H4 (cell line): Measurements from ENCODE around the gene EFL1. TPM values are rescaled to one million over a fixed set of nuclear protein-coding genes. Genes with fewer than 3 reads are reported as not detected.

ENCODE experiments used
- DNase-seq: peaks from one replicate; pipeline ENCODE4 v3.0.0-alpha.2; 2015; ENCODE audit warnings: low spot score
- total RNA-seq: library from RNA; depleted of rRNA; stranded (reverse); fragments of >200 nt; shearing (Covaris generic); gene quantifications from 2 replicates; pipeline ENCODE4 v1.2.3, GENCODE V29; 2014

EFL1 gene
- total RNA-seq, 1 experiment from 2014 or later, result 10.5 TPM

DNA sequence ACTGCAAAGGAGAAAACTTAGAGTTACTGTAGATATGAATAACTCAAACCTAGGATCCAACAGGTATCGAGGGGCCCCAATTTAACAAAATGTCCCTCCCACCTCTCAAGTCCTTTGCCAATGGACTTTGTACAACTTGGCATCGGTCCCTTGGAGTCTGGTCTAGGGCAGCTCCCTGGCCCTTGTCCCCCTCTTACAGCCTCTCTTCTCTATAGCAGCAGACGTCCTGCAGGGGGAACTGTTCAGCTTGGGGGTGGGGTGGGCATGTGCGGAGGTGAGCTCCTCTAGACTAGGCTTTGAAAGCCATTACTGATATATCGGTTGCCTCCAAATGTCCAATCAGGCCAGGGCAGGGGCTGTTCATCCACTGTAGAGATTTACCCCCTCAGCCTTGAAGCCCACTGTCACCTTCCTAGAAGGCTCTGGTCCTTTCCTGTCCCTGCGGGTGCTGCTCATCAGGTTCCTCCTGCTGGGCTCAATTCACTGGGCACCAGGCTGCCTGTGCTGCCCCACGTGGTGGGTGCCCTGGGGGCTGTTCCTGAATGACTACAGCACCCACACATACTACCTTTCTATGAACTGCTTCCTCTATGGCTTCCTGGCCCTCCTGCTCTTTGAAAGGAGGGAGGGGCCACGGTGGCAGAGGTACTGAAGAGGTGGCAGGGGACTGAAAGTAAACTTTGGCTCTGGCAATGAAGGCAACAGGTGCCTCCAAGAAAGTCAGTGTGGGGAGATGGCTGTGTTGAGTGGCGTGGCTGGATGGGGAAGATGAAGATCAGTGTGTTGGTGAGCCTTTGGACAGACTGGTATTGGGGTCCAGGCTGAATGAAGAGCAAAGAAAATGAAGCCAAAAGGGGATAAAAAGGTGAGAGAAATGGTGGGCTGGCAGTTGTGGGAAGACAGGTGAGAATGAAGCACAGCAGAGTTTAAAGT is 137.9 kb downstream of the EFL1 start:
- DNase-seq, result no peak

DNA sequence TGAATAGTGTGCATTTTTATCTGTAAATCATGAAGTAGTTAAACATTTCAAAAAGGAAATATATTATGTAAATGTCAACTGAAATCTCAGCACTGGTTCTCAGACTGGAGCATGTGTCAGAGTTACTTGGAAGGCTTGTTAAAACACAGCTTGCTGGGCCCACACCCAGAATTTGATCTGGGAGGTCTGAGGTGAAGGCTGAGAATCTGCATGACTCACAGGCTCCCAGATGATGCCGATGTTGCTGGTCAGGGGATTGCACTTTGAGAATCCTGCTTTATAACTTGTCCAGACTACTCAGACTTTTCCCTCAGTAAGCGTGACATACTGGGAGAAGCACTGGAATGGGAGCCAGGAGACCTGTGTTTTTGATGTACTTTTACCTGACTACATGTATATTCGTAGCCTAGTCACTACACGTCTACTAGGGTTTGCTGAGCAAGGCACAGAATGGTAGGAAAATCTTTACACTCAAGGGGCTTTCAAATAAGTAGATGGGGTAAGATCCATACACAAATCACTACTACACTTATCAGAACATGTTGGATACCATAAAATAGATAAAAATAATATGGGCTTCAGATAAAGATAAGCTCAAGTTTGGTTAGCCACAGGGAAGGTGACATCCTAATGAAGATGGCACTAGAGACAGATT is 139.7 kb downstream of the EFL1 start:
- DNase-seq, result peak; percentile 73

DNA sequence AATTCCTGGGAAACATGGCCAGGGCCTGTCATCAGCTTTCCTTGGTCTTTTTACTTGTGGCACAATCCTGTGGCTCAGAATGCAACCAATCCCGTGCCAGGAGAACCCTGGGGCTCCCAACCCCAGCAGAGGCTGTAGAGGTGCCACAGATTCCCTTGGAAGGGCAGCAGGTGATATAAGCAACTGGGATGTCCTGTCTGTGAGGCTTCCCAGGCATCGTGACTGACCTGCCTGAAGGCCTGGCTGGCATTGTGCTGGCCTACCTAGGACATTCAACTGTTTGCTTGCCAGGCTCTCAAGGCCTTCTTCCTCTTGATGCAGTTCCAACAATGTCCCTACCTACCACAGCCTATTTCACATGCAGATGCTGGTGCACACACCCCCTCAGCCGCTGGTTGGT is 144.5 kb downstream of the EFL1 start:
- no peak for DNase-seq

DNA sequence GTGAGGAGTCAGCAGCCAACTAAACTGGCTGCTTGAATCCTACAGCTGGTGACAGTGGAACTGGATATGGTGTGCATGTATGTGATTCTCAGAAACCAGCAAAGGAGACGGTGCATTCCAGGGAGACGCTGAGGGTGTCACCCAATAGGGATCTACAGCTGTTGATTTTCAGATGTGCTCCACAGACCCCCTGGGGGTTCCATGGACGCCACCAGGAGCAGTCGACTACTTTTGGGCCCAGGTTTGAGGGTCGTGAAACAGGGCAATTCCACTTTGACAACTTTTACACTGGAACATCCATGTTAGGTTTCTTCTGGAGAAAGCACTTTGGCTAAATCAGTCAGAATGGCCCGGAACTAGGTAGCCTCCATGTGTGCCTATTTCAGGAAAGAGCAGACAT is 145.2 kb downstream of the EFL1 start:
- DNase-seq, result no peak

GRCh38 chr15:82114660-82115059 is 147.9 kb downstream of the EFL1 start:
- no peak for DNase-seq

DNA sequence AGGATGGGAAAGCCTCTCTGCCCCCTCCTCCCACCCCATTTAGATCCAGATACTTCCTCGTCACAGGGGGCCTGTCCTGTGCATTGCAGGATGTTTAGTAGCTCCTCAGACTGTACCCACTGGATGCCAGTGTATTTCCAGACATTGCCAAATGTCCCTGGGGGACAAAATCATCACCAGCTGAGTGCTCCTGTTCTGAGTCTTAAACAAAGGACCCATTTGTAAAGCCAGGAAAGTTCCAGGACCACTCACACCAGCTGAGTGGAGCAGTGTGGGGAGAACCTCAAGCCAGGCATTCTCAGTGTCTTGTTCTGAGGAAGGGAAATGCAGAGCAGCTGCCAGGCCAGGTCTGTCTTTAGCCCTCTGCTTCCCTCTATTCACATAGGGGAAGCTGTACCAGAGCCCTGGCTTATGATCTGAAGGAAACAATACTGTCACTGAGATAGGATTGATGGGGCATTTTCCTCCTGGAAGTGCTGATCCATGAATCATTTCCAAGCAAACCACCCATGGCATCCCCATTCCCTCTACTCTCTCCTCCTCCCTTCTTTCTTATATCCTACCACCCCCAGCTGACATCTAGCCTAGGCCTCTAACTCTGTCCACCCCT is 149.3 kb downstream of the EFL1 start:
- DNase-seq, result no peak

DNA sequence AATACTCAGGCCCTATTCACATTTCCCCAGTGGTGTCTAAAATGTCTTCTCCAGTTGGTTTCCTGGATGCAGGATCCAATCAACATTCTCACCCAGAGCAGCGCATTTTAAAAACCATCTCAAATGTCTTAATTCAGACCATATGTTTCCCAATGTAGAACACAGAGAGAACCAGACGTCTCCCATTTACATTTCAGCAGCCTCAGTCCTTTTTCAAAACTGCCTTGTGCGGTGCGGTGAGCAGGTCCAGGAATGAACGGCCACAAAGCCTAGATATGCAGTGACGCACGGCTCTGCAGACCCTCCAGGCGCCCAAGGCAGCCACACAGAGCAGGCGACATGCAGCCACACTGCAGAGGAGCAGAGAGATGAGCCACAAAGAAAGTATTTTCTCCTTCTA is 150.6 kb downstream of the EFL1 start:
- no peak for DNase-seq

DNA sequence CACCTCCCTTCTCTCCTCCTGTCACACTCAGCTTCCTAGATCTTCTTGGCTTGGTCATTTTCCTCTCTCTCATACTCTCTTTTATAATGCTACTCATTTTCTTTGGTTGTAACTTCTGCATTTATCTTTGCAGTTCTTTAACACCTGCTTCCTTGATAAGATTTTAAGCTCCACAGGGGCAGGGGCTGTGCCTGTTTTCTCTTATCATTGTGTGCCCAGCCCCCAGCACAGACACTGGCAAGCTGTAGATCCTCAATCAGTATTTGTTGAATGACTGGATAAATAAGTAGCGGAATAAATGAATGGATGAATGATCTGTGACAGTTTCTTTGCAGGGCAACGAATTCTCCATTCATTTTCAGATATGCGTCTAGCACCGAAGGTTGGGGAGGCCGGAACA is 152.4 kb downstream of the EFL1 start:
- DNase-seq, result no peak

DNA sequence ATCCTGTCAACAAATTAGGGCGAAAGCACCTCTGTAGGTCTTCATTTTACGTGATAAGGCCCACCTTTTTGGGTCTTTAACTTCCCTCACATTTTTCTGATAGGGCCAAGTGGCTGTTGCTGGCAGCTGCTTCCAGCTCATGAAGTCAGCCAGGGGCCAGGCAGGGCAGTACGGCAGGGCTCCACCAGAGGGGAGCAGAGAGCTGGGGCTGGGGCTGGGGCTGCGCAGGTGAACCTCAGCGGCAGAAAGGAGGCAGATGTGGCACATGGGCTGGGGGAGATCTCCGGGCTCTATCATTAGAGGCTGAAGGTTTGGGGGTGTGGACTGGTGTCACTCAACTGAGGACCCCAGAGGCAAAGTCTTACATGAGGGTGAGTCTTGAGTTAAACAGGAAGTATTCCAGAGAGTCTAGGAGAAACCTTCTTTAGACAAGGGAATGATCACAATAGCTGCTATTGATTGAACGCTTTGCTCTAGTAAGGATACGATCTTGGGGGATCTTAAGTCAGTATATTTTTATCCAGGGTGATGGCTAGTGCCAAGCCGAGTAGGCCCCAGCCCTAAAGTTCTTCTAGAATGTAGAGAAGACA is 153.9 kb downstream of the EFL1 start:
- peak; percentile 29 for DNase-seq

DNA sequence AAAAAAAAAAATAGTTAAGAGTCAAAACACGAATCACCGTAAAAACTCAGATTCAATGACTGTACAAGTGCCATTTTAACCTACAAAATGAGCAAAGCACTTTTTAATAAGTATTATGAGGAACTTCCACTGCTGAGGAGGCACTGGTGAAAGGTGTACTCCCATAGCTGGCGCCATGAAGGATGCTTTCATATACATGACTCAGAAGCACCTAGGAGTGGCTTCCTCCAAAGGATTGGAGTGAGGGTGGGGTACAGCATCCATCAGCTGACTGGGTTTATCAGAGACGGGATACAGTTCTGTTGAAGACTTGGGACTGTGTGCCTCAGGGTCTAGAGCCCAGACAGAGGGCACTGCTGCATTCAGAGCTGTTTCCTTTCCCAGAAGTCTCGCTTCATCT is 155.9 kb downstream of the EFL1 start:
- no peak for DNase-seq

- no peak for DNase-seq
Observed at GRCh38 chr15:82105451-82106215, 156.9 kb downstream of the EFL1 start.

GRCh38 chr15:82103468-82103867 is 159.1 kb downstream of the EFL1 start:
- DNase-seq, result no peak

GRCh38 chr15:82100111-82100929 is 162.2 kb downstream of the EFL1 start:
- DNase-seq, result no peak

DNA sequence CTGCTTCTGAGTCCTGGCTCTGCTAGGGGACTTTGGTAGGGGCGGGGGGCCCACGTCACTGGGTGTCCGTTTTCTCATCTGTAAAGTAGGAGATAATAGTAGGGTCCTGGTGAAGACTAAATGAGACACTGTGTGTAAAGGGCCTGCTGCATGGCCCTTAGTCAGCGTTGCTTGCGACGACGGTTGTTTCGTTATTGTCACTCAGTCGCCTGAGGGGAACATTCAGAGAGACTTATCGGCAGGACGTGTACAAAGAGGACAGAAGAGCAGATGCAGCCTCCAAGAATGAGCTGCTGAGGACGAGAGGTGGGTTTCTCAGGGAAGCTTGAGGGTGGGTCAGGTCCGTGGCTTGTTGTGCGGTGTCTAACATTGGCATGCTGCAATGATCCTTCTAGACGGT is 163.9 kb downstream of the EFL1 start:
- DNase-seq, result no peak

- DNase-seq, result no peak
Observed at GRCh38 chr15:82095803-82096202, 166.7 kb downstream of the EFL1 start.

DNA sequence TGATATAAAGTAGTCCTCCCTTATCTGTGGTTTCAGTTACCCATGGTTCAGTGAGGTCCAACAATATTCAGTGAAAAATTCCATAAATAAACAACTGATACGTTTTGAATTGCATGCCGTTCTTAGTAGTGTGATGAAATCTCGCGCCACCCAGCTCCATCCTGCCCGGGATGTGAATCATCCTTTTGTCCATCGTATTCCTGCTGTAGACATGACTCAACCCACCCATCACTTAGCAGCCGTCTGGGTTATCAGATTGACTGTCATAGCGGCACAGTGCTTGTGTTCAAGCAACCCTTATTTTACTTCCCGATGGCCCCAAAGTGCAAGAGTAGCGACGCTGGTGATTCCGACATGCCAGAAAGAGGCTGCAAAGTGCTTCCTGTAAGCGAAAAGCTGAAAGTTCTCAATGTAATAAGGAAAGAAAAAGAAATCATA is 168.7 kb downstream of the EFL1 start:
- DNase-seq, result peak; percentile 66

DNA sequence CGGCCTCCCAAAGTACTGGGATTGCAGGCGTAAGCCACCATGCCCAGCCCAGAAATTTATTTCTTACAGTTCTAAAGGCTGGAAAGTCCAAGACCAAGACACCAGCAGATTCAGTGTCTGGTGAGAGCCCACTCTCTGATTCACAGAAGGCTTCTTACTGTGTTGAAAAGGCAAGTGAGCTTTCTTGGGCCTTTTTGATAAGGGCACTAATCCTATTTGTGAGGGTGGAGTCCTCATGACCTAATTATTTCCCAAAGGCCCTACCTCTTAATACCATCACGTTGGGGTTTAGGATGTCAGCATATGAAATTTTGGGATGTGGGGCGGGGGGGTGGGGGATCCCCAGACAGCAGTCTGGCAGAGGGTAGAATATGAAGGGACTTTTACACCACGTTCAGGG is 169.2 kb downstream of the EFL1 start:
- no peak for DNase-seq

- DNase-seq, result no peak
Observed at GRCh38 chr15:82091636-82092140, 170.8 kb downstream of the EFL1 start.

GRCh38 chr15:82086243-82086995 is 176.1 kb downstream of the EFL1 start:
- no peak for DNase-seq
